Body of pancreas (tissue), 4 donors: ENCODE results near the gene MBTPS1.

Source experiments
- CTCF ChIP-seq, 7 experiments: fragments of 450-650 bp in 4 of 7; fragments of 200-600 bp in 3 of 7; sonication (generic) in 3 of 7; IDR thresholded peaks; one replicate each; pipeline ENCODE4 v1.5.1; 2016 to 2019; ENCODE audit warnings: antibody characterized with exemption in 7 of 7
- POLR2A ChIP-seq, 3 donors: fragments of 450-650 bp; IDR thresholded peaks; one replicate each; pipeline ENCODE4 v1.6.1; 2016; ENCODE audit warnings: antibody characterized with exemption in 3 of 3, mild to moderate bottlenecking in 2 of 3

- TF ChIP-seq CTCF (IDR thresholded peaks at IDR 0.05) (peak; percentile 71 to 90 (median 80)), POLR2A (IDR thresholded peaks at IDR 0.05) (no peak)
Measured at GRCh38 chr16:84062734-84063640, 53.8 kb downstream of the MBTPS1 start.
